ENCODE data around the gene NINL.
"Not testable (repeated sequence)": the region's sequence is repeated elsewhere in the genome, so short reads cannot be mapped to it uniquely, and the experiment has no call there.

NINL gene

DNA sequence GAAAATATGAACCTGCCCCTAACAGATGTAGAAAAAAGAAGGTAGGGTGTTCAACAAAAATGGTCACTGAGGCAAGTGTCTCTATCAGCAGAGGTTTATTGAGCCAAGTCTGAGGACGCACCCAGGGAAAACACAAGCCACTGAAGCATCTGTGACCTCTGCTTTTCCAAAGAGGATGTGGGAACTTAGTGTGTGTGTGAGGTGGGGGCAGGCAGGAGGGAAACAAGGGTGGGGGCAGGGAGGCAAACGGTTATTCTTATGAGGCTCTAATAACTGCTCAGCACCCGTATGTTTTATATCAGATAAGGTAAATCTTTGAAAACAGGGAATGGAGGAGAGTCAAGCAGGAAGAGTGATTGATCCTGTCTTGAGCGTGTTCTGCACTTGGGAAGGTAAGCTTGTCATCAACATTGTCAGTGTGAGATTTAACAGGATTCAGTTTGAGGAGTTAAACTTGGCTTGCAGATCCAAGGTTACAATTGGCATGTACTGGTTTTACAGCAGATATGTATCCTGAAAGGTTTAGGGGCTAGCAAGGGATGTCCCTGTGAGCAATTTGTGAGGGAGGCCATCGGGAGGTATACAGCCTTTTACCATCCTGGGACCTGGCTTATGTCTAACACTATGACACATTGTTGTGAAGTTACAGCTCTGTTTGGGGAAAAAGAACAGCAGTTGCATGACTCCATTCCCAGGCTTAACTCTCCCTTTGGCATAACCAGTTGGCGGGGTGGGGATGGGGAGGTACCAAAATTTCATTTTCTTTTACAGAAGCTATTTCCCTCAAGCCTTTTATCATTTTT, 33.7 kb downstream of the NINL start:
- DNase-seq, result peak; percentile 14

DNA sequence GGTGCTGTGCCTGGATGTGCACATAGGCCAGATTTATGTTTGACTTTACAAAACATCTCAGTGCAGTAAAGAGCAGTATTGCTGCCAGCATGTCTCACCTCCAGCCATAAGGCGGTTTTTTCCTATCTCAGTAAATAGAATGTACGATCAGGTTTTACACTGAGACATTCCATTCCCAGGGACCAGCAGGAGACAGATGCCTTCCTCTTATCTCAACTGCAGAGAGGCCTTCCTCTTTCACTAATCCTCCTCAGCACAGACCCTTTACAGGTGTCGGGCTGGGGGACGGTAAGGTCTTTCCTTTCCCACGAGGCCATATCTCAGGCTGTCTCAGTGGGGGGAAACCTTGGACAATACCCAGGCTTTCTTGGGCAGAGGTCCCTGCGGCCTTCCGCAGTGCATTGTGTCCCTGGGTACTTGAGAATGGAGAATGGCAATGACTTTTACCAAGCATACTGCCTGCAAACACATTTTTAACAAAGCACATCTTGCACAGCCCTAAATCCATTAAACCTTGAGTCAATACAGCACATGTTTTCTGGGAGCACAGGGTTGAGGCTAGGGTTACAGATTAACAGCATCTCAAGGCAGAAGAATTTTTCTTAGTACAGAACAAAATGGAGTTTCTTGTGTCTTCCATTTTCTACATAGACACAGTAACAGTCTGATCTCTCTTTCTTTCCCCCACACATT, 34.5 kb downstream of the NINL start:
- DNase-seq, result not testable (repeated sequence)

DNA sequence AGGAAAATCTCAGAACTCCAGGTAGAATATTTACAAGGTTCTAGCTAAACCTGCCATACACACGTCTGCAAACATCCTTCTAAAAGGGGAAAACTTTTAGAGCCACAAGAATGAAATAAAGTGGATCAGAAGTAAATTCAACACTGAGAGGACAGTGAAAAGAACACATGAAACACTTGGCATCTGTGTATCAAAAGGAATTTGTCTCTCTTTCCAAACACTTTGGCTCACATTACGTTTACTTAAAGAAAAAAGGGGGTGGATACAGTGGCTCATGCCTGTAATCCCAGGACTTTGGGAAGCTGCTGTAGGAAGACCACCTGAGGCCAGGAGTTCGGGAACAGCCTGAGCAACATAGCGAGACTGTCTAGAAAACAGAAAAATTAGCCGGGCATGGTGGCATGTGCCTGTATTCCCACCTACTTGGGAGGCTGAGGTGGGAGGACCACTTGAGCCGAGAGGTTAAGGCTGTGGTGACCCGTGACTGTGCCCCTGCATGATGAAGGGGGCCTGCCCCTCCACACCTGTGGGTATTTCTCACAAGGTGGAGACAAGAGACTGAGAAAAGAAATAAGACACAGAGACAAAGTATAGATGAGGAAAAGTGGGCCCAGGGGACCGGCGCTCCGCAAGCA, 35.4 kb downstream of the NINL start:
- DNase-seq, result peak; percentile 28

GRCh38 chr20:25549172-25549773, 36.1 kb downstream of the NINL start:
- no peak for DNase-seq

DNA sequence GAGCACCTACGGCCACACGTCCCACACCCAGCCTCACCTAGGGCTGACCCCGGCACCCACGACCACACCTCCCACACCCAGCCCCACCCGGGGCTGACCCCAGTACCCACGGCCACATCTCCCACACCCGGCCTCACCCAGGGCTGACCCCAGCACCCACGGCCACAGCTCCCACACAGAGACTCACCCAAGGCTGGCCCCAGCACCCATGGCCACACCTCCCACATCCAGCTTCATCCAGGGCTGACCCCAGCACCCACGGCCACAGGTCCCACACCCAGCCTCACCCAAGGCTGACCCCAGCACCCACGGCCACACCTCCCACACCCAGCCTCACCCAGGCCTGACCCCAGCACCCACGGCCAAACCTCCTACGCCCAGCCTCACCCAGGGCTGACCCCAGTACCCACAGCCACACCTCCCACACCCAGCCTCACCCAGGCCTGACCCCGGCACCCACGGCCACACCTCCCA, 36.7 kb downstream of the NINL start:
- no peak for DNase-seq

DNA sequence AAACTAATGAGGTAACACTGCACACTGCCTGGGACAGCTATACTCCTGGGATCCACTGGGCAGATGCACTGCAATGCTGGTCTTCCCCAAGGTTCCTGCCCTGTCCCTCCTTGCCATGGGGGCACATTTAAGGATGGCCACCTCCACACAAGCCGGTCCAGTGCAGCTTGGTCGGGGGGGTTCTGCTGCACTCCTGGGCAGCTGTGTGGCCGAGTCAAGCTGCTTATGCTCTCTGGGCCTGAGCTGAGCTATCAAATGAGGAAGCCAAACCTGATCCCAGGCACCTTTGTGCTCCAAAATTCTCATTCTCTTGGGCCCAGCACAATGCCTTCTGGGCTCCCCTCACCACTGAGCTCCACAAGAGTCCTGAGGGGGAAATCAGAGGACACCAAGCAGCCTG, 37.3 kb downstream of the NINL start:
- no peak for DNase-seq

GRCh38 chr20:25547063-25547462, 38.3 kb downstream of the NINL start:
- no peak for DNase-seq

DNA sequence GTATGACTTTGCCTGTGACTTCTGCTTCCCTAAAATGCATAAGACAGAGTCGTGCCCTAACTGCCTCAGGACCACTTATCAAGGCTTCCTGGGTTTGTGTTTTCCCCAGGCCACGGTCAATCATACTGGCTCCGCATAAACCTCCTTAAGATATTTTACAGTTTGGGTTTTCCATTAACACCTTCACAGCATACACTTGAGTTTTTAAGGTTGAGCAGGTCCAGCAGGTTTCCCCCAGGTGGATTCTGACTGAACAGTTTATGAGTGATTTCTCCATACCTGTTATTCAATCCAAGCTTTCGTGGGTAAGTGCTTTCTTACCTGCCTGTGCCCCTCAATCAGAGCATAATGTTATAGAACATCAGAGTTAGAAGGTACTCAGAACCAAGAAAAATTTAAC, 39.3 kb downstream of the NINL start:
- no peak for DNase-seq

DNA sequence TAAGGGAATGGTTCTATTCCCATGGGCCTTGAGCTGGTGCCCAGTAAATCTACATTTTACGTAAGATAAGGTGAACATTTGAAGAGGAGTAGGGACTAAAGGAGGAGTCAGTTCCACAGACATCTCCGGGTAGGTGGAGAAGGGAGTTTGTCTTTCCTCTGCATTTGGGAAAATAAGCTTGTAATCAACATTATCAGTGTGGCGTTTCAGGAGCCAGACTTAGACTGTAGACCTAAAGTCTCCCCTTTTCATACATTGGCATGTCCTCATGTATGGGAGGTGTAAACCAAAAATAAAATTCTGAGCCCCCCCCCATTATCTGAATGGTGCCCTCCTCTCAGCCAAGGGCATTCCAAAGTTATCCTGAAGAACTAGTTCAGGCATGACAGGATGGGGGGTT, 40.2 kb downstream of the NINL start:
- no peak for DNase-seq

DNA sequence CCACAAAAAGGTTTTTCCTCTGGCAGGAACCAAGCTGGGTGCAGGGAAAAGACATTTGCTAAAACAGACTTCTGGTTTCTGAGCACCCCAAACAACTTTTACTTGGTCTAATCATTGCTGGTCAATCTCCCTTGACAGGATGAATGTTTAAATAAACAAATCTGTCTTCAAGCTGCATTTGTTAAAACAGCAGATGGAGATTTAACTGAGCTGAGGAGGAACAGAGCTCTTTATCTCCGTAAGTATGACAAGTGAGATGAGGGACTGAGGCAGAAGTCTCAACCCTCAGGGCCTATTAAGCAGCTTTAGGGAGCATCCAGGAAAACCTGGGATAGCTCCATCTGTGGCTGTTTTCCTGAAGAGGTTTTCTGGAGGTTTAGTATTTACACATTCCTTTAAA, 40.6 kb downstream of the NINL start:
- DNase-seq, result no peak

GRCh38 chr20:25544311-25544710, 41.0 kb downstream of the NINL start:
- peak; percentile 61 for DNase-seq

DNA sequence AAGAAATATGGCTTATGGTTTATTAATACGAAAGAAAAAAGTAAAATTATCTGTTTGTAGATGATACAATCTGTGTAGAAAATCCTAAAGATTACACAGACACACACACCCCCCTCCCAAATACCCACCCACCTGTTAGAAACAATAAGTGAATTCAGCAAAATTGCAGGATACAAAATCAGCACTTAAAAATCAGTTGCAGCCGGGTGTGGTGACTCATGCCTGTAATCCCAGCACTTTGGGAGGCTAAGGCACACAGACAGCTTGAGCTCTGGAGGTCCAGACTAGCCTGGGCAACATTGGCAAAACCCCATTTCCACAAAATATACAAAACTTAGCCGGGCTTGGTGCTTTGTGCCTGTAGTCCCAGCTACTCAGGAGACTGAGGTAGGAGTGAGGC, 42.3 kb downstream of the NINL start:
- DNase-seq, result peak; percentile 56

- DNase-seq, result peak; percentile 30
Observed at GRCh38 chr20:25541676-25542075, 43.7 kb downstream of the NINL start.

DNA sequence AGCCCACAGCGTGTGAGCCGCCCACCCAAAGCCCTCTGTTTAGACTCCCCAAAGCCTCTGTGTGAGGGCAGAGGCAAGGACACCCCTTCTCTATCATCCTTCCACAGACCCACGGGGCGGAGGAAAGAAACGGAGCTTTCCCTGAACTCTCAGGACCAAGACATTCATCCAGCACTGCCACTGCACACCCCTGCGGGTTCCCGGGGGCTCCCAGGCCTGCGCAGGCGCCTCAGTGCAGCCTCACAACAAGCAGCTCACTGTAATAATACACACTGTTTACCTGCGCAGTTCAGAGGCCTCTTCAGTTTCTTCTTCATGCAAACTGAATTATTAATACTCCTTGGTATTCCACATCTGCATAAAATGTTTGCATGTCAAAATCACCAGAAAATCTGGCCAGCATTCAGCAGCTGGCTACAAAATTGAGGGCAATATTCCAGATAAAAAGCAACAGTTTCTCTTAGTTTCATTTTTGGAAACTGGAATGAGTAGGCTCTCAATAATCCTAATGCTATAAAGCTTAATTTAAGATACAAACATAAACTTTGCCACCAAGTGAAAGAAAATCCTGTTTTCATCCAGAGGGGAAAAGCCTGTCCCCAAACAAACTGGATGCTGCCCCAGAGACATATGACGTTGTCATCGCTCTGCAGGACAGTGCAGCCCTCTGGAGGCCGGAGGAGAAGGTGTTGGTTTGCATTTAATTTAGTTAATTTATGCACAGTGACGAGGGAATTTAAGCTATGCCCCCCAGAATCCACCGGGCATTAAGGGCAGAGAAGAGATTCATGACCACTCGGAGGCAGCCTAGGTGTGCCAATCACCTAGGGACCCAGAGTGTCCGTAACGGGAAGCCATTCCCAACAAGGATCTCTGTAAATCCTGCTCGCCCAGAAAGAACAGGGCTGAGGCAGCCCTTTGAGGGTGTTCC, 45.3 kb downstream of the NINL start:
- DNase-seq, result peak; percentile 26

DNA sequence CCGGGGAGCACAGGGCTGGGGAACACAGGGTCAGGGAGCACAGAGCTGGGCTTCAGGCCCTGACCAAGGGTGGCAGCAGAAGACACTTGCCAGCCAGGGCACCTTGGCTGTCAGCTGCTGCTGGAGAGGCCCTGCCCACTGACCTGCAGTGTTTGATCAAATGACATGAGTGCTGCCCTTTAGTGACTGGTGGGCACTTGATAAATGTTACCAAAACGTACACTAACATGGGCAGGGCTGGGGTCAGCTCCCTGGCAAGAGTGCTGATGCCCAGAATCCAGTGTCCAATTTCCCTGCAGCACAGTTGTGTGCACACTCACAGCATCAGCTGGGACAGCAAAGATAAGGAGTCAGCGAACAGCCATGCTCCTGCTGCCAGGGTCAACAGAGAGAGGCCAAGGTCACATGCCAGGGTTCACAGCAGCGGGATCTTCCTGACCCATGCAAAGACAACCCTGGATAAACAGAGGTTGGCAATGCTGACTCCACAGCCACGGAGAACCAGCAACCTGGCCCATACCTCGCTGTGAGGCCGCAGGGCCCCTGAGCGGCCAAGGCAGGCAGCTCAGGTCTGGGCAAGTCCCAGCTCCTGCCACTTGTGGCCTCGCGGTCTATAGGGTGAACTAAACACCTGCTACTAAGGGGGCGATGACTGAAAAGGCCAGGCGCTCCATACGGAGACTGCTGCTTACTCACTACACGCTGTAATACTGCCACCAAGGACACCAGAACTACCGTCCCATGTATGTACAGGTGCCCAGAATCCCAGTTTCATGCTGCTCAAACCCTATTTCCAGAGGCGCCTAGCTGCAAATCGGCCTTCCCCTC, 46.3 kb downstream of the NINL start:
- DNase-seq, result no peak

DNA sequence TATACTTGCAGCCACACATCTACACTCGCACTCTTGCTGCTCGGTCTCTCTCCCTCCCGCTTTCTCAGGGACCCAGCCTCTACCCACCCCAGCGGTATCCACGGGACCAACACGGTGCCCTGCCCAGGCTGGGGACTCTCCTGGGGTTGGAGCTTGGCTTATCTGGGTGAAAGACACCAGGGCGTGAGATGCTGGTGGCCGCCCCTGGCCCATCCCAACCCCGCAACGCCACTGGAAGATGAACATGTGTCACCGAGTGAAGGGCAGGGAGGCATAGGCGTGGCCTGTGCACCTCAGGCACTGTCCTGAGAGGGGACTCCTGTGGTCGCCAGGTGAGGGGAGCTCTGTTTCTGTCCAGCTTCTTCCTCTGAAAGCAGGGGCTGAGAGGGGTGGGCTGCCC, 47.4 kb downstream of the NINL start:
- DNase-seq, result no peak

GRCh38 chr20:25535762-25536161, 49.6 kb downstream of the NINL start:
- no peak for DNase-seq

GRCh38 chr20:25534845-25535244, 50.5 kb downstream of the NINL start:
- no peak for DNase-seq

GRCh38 chr20:25533920-25534700, 51.2 kb downstream of the NINL start:
- no peak for DNase-seq

- DNase-seq, result peak; percentile 41
Observed at GRCh38 chr20:25532971-25533391, 52.4 kb downstream of the NINL start.
